HCT116 (cell line): ENCODE data around the gene GRIK1.

Experiments used
- CTCF ChIP-seq, 3 experiments: fragments of 200-600 bp in 1 of 3; sonication (generic) in 1 of 3; IDR thresholded peaks in 2 of 3; conservative IDR thresholded peaks in 1 of 3; 2 replicates each; pipeline ENCODE4 v1.5.1; 2012 to 2017; ENCODE audit warnings: low read depth in 2 of 3, low read length in 2 of 3, antibody characterized with exemption in 1 of 3, borderline replicate concordance in 1 of 3, control low read depth in 1 of 3, mild to moderate bottlenecking in 1 of 3, mixed read lengths in 1 of 3, mixed run types in 1 of 3, moderate library complexity in 1 of 3; ENCODE audit not compliant: insufficient read depth in 1 of 3
- EGR1 ChIP-seq: IDR thresholded peaks from 2 replicates; pipeline ENCODE4 v1.6.1; 2012; ENCODE audit warnings: low read depth
- EZH2 ChIP-seq: fragments of 200-600 bp; sonication (generic); IDR thresholded peaks from 2 replicates; pipeline ENCODE4 v1.6.1; 2017; ENCODE audit warnings: antibody characterized with exemption, mixed run types
- POLR2A ChIP-seq: IDR thresholded peaks from 2 replicates; pipeline ENCODE4 v1.7.0; 2011; ENCODE audit warnings: borderline replicate concordance; ENCODE audit not compliant: insufficient read depth, insufficient read length; ENCODE audit errors: extremely low read depth
- POLR2AphosphoS5 ChIP-seq: IDR thresholded peaks from 2 replicates; pipeline ENCODE4 v1.6.1; 2011; ENCODE audit warnings: mild to moderate bottlenecking, low read depth, low read length, moderate library complexity
- REST ChIP-seq: IDR thresholded peaks from 2 replicates; pipeline ENCODE4 v1.6.1; 2012; ENCODE audit warnings: low read depth
- SIN3A ChIP-seq: IDR thresholded peaks from 2 replicates; pipeline ENCODE4 v1.6.1; 2012; ENCODE audit warnings: low read depth
- SRF ChIP-seq: IDR thresholded peaks from 2 replicates; pipeline ENCODE4 v1.6.1; 2012; ENCODE audit warnings: low read depth

GRCh38 chr21:29940361-29940760 lies 565 bp upstream of the GRIK1 start:
- TF ChIP-seq POLR2A (no peak), CTCF (IDR thresholded peaks at IDR 0.05 in 2 of 3, conservative IDR thresholded peaks at IDR 0.05 in 1 of 3; ENCODE audit: borderline replicate concordance in 1 of 3, insufficient read depth in 1 of 3, low read depth in 2 of 3, low read length in 2 of 3) (no peak), SIN3A (no peak), EGR1 (no peak), POLR2AphosphoS5 (no peak), SRF (no peak), EZH2 (no peak), REST (no peak)
